ENCODE measurements around the gene DEPDC4.

Gene DEPDC4

GRCh38 chr12:100213016-100213891 is 53.6 kb downstream of the DEPDC4 start:
- no peak for DNase-seq (ENCODE audit: low spot score)

DNA sequence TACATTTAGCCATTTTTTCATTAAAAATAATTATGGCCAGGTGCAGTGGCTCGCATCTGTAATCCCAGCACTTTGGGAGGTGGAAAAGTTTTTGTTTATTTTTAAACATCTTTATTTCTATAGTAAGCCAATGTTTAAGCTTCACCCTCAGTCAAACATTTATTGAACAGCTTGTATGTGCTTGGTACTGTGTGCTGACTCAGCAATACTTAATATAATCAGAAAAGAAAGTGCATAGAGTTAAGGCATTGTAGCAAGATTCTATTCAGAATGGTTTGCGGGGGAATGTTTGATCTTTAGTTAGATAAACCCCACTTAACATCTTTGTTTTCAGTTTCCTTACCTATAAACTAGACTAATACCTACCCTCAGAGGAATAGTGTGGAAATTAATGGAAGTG is 55.2 kb downstream of the DEPDC4 start:
- no peak for DNase-seq (ENCODE audit: low spot score)

DNA sequence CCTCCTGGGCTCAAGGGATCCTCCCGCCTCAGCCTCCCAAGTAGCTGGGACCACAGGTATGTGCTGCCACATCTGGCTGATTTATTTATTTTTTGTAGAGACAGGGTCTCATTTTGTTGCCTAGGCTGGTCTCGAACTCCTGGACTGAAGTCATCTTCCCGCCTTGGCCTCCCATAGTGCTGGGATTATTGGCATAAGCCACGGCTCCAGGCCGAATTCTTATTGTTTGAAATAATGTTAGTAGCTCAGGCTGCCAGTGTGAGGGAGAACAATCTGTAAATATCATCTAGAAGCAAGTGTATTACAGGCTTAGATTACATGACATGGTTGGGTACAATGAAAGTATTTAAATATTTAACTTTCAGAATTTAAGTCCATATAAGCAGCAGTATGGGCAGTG is 58.0 kb downstream of the DEPDC4 start:
- DNase-seq (ENCODE audit: low spot score) = no peak

DNA sequence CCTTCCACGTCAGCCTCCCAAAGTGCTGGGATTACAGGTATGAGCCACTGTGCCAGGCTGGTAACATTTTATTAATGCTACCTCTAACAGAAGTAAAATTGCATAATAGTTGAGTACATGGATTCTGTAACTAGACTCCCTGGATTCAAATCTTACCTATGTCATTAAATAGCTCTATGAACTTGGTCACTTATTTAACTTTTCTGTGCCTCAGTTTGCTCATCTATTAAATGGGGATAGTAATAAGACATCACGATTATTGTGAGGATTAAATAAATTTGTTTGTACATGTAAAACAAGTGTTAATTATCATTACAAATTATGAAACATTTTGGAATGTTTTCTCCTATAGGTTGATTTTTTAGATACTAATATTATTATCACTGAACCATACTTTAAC is 59.6 kb downstream of the DEPDC4 start:
- no peak for DNase-seq (ENCODE audit: low spot score)

DNA sequence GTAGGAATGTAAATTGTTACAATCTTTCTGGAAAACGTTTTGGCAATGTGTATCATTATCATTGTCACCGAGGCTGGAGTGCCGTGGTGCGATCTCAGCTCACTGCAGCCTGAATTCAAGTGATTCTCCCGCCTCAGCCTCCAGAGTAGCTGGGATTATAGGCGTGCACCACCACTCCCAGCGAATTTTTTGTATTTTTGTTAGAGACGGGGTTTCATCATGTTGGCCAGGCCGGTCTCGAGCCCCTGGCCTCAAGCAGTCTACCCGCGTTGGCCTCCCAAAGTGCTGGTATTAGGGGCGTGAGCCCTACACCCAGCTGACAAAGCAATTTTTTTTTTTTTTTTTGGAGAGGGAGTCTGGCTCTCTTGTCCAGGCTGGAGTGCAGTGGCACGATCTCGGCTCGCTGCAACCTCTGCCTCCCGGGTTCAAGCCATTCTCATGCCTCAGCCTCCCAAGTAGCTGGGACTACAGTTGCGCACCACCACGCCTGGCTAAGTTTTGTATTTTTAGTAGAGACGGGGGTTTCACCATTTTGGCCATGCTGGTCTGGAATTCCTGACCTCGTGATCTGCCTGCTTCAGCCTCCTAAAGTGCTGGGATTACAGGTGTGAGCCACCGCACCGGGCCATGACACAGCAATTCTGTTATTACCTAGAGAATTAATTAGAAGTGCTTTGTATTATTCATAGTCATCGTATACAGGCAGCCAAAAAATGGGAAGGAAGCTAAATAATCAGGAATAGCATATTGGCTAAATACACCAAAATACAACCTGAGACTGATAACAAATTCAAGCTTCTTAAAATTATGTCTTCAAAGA is 65.1 kb downstream of the DEPDC4 start:
- no peak for DNase-seq (ENCODE audit: low spot score)

DNA sequence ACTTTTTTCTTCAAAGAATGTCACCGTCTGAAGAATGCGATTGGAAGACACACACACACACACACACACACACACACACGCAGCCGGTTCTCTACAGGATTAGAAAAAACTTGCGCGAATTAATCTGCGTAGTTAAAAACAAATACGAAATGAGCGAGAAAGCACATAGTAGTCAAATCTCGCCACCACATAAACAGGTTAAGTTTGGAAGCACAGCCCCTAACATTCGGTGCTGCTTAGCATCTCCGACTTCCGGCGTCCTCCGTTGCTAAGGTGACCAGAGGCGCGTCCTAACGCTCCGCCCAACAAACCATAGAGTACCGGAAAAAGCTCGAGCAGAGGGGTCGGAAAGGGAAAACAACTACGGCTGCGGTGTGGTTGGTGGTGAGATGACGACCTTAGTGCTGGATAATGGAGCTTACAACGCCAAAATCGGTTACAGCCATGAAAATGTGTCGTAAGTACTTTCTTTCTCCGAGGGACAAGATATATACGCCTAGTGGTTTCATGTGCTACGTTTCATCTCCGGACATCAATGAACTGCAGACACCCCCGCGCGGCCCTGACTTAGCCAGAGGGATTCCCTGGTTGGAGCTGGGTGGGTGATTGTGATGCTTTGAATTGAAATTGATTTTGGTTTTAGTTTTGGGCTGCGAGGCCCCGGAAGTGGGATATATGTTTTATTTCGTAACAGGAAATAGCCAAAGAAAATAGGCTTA is 66.3 kb downstream of the DEPDC4 start, which contains the start of gene ACTR6:
Gene ACTR6 (plus strand): TSS at position 353 of the 719 bp plus-strand sequence. CDS start 37 bp downstream, at position 390.
- DNase-seq (ENCODE audit: low spot score) = peak; percentile 96

DNA sequence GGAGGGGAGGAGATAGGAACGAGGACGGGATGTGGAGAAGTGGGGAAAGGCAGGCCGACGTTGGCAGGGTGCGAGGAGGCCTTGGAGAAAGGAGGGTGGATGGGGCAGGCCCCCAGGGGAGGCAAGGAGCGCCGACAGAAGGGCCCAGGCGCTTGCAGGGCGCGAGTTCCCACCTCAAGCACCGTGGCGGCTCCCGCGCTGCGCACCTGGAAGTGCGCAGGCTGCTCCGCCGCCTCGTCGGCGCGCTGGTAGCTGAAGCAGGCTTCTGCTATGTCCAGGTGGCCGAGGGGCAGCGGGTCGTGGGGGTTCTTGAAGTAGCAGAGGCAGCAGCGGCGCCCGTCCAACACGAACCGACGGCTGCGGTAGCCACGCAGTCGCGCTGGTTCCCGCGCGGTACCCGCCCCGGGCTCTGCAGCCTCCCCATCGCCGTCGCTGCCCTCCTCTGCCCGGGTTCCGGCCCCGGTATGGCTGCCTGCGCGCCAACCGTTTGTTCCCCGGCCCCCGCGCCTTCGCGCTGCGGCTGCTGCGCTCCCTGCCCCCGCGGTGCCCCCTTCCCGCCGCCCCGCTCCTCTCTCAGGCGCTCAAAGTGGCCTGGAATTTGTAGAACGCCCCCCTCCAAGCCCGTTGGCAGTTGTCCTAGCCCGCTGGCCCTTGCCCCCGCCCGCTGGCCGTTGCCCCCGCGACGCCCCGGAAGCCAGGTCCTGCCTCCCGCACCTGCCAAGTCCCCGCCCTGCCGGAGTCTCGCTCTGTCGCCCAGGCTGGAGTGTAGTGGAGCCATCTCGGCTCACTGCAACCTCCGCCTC is 67.3 kb downstream of the DEPDC4 start:
- DNase-seq (ENCODE audit: low spot score) = peak; percentile 84

DNA sequence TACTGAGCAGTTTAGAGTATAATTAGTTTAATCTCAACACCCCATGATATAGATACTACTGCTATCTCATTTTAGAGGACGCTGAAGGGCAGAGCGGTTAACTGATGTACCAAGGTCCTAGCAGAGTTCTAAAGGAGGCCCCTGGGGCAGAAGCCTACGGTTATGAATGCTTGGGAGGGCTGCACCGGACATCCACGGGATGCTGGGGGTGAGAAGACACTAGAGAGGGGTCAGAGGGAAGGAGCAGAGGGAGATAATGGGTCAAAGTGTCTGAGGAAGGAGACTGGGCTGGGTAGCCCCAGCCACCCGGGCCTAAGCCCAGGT is 67.9 kb downstream of the DEPDC4 start:
- DNase-seq (ENCODE audit: low spot score) = no peak

DNA sequence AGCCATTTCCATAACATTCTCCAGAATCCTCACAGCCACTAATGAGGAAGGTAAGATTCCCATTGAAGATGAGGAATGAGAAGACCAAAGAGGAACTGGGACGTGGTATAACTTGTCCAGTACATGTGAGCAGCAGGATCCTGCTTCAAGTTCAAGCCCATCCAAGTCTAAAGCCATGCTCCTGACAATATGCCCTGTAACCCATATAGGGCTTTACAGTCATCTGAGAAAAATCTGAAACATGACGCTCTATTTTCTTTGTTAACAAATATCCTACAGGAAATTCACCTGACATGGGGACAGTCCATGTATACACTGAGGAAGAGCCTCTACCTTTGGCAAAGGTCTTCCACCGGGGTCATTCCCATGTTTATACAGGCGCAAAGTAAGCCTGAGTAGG is 69.4 kb downstream of the DEPDC4 start:
- DNase-seq (ENCODE audit: low spot score) = no peak

GRCh38 chr12:100193085-100193484 is 73.8 kb downstream of the DEPDC4 start:
- no peak for DNase-seq (ENCODE audit: low spot score)
